Right lobe of liver (tissue), 4 donors: Measurements from ENCODE around the gene ZC3H13.

Experiments used
- CTCF ChIP-seq, 4 donors: fragments of 200-600 bp in 3 of 4; fragments of 450-650 bp in 1 of 4; IDR thresholded peaks; one replicate each; pipeline versions ENCODE4 v1.5.1 to v1.8.0; 2016 to 2022; ENCODE audit warnings: antibody characterized with exemption in 4 of 4, mild to moderate bottlenecking in 2 of 4
- POLR2A ChIP-seq: fragments of 450-650 bp; IDR thresholded peaks from one replicate; pipeline ENCODE4 v1.6.1; 2017; ENCODE audit warnings: antibody characterized with exemption, mild to moderate bottlenecking
- donor health status: DM: no; HTN: no; CAD: no.
- donor health status: DM: no; HTN: no; CAD: no.
- donor health status: DM: no; HTN: yes; CAD: no.

- TF ChIP-seq CTCF (IDR thresholded peaks at IDR 0.05) (no peak), POLR2A (no peak)
Observed at GRCh38 chr13:45917019-45917418, 135.5 kb downstream of the ZC3H13 start.
